GM12873 (cell line): ENCODE data around the gene LRRC26.

Source experiments
- CTCF ChIP-seq: IDR thresholded peaks from 2 replicates; pipeline ENCODE4 v1.5.1; 2012; ENCODE audit warnings: low read depth, mild to moderate bottlenecking, moderate library complexity, low read length, control low read depth; ENCODE audit not compliant: insufficient read depth; ENCODE audit errors: missing control alignments

LRRC26 gene

GRCh38 chr9:137202966-137203365 lies 33.1 kb upstream of the LRRC26 start:
- no peak for TF ChIP-seq CTCF

- TF ChIP-seq CTCF: no peak
Observed at GRCh38 chr9:137201205-137201868, 31.5 kb upstream of the LRRC26 start.

GRCh38 chr9:137200311-137201204 lies 30.7 kb upstream of the LRRC26 start, which contains the start of gene TPRN:
TSS of gene TPRN (minus strand) at chr9:137200741. CDS start at chr9:137200711, 30 bp downstream.
- TF ChIP-seq CTCF: no peak

GRCh38 chr9:137199411-137200121 lies 29.7 kb upstream of the LRRC26 start:
- TF ChIP-seq CTCF: no peak

GRCh38 chr9:137198902-137199283 lies 29.0 kb upstream of the LRRC26 start:
- no peak for TF ChIP-seq CTCF

- no peak for TF ChIP-seq CTCF
Observed at GRCh38 chr9:137198051-137198901, 28.4 kb upstream of the LRRC26 start.
